GM19395 (cell line): ENCODE results near the gene SCAI.

Experiments
- ATAC-seq: cut with Tn5 transposase; IDR thresholded peaks from one replicate; pipeline ENCODE4 v1.9.1; 2021; ENCODE audit warnings: mild to moderate bottlenecking, moderate library complexity; ENCODE audit not compliant: unreplicated experiment

The SCAI gene

DNA sequence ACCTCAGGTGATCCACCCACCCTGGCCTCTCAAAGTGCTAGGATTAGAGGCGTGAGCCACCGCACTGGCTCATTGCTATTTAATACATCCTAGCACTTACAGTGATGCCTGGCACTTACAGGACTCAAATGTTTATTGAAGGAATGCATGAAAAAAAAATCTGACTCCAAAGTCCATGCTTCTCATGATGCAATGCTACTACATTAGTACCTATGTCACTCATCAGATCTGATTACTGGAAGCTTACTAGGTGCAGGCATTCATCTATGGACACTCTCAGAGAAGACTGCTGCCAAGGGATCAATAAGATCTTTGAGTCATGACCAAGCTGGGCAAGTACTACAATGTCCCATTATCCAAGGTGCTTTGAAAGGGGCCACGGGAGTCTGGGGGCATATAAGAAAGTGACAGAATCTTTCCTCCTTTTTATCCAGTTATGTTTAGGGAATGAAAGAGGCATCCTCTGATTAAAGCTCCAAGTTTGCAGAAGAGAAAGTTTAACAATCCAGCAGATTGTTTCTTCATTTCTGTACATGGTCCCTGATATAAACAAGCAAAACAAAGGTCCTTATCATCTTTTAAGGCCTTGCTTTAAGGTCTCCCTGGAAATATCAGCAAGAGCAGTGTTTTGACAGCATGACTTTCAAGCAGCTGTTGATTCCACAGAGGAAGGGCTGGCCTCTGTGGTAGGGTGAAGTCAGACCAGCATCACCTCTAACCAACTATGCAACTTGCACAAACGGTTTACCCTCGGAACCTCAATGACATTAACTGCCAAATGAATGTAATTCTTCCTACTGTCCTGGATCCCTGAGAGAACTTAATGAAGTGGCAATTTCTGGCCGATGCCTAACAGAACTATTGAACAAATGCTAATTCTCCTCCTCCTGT lies 245.5 kb downstream of the SCAI start:
- no peak for ATAC-seq

GRCh38 chr9:124894741-124895170 lies 248.6 kb downstream of the SCAI start:
- ATAC-seq, result no peak

GRCh38 chr9:124894035-124894740 lies 249.1 kb downstream of the SCAI start:
- no peak for ATAC-seq
